NAMALWA (cell line): ENCODE measurements around the gene ARHGAP22.

Experiments
- DNase-seq: peaks from one replicate; pipeline ENCODE4 v3.0.0-alpha.2; 2015; ENCODE audit warnings: low spot score

Gene ARHGAP22

DNA sequence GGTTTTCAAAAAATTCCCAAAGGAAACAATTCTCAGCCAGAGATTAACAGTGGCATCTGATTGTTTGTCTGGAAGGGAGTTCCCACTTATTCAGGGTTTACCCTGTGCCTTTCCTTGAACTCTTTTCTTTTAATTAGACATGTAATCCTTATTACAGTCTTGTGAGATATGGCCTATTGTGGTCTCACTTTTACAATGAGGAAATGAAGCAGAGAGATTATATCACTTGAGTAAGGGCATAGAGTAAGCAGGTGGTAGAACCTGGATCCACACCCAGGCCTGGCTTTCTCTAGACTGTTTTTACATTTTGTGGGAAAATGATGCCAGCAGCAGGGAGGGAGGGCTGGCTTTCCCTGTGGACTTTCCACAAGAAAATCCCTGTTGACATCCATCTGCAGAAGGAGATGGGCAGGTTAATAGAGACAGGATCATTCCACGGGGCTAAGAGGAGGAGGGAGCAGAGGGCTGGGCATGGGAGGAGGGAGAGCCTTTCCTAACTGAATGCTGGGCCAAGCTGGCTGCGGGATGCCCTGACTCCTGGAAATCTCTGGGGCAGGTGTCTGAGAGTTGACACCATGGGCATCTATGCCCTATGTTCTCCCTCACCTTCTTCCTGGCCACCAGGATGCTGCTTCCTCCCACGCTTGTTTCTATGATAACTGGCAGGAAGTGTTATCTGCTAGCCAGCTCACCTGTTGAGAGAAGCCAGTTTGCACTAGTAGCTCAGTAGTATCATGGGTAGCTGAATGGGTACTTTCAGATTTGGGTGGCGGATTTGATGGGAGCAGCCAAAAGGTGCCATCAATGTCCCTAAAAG, 28.7 kb upstream of the ARHGAP22 start:
- no peak for DNase-seq

DNA sequence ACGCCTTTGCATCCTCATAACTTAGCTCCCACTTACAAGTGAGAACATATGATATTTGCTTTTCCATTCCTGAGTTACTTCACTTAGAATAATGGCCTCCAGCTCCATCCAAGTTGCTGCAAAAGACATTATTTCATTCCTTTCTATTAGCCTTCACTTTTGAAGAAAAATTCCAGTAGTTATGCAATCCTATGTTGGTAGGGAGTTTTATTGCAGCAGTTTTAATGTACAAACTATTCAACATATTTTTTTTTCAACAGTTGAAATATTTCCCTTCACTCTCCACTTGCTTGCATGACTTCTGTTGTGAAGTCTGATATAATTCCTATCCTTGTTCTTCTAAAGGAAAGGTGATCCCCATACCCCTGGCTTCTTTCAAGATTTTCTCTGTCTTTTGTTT, 27.3 kb upstream of the ARHGAP22 start:
- no peak for DNase-seq

DNA sequence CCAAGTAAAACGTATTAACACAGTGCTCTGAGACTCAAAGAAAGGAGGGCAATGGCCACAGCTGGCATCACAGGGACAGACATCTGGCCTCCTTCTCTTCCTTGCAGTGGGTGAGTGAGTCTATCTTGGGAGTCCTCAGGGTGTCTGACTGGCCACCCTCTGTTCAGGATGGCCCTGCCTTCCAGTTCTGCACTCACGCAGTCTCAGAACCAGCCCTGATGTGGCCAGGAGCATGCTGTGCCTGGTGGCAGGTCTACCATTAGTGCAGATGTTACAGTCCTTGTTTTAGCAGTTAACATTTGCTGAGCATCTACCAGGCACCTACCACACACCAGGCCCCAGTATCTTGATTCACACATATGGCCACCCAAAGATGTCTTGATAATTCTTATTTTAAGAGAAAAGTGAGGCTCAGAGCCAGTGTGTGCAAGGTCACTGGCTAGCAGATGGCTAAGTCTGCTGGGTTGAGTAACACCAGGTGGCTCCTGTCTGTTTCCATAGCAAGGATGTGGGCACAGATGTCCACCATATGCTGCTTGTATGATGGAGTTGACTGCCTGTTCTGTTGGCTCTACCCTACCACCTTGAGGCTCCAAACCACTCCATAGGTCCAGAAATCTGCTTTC, 23.2 kb upstream of the ARHGAP22 start:
- no peak for DNase-seq

DNA sequence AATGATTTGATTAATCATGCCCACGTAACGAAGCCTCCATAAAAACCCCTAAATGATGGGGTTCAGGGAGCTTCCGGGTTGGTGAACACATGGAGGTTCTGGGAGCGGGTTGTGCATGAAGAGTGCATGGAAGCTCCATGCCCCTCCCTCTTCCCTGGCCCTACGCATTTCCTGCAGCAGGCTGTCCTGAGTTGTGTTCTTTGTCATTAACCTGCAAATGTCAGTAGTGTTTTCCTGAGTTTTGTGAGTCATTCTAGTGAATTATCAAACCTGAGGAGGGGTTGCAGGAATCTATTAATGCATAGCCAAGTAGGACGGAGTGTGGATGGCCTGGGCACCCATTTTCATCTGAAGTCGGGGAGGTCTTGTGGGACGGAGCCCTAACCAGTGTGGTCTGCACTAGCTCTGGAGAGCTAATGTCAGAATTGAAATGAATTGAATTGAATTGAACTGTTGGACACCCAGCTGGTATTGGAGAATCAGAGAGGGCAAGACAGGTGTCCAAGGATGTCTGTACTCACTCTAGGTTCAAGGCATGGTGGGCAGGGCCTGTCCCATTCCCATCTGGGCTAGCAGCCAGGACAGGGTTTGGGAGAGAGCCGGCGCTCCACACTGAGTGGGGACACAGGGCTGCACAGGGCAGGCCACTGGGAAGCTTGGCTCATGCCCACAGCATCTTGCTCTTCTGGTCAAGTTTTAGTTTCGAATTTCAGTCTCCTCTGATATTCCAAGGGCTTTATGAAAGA, 22.3 kb upstream of the ARHGAP22 start:
- DNase-seq, result no peak

DNA sequence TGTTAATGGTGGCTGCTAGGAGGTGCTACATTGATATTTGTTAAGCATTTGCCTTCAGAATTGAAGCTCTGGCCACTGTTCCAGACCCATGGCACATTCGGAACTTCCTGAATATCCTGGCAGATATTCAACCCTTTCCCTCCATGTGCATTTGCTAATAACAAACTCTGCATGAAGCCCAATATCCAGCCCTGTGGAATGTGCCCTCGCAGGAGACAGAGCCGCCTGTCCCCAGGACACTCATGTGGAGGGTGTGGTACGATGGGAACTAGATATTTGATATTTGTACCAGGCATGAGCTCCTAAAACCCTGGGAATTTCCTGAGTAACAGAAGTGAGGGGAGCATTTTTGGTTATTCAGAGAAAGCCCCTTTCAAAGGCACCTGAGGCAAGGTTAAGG, 21.6 kb upstream of the ARHGAP22 start:
- no peak for DNase-seq

DNA sequence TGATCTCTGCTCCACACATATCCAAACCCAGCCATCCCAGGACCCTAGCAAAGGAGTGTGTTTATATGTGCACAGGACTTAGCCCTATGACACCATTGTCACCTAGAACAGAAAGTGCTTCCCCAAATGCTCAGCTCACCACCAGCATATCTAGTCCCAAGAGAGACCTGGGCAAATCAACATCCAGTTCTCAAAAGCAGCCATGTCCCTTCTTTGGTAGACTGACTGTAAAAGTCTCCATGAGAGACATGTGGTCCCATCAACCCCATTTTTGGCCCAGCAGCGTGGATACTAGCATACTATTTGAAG, 20.9 kb upstream of the ARHGAP22 start:
- DNase-seq, result no peak

DNA sequence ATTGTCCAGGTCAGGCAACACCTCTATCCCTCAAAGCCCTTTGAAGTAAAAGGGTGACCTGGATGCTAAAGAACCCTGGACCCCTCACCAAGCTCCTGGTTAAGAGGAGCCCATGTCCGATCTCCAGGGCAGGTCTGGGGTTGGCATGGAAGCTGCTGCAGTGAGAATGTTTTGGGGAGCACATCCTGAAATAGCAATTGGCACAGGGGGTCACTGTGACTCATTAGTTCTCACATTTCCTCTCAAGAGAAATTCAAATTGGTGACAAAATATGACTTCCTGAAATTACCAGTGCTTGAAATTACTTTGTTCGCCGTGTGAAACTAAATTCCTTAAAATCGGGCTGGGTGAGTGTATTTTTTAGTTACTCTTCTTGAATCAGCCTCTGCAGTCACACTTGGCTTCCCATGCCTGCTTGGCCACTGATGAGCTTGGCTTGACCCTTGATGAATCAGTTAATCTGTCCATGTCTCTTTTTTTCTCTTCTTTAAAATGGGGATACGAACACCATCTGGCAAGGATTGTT, 18.8 kb upstream of the ARHGAP22 start:
- DNase-seq, result no peak

DNA sequence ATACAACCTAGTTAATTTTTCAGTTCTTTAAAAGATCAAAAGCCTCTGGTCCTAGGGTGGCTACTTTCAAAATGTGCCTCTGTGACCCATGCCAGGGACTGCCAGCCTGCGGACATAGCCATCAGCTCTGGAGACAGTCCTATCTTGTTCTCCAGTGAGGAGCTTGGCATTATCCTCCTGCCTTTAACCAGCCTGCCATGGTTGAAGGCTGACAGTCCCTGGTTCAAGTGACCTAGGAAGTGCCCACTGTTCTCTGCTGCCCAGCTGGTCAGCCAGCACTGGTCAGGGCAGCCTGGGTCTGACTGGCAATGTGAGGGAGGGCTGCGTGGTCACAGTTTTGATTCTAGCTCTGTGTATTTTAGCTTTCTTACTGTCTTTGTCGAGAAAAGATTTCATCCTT, 18.1 kb upstream of the ARHGAP22 start:
- DNase-seq, result no peak

DNA sequence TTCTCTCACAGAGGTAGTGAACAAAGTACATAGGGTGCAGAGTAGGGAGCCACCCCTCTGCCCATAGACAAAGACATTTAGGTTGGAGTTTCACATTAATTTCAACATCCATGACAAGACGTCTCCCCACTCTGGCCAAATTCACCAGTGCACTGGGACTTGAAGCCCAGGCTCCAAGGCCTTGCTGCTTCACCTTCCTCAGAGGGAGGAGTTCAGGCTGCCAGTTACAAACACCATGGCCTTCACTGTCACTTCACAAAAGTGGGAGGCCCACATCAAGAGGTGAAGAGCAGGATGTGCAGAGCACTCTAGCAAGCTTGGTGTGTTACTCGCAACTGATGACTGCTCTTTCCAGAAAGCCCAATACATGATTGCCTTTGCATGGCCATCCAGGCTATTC, 15.8 kb upstream of the ARHGAP22 start:
- no peak for DNase-seq

DNA sequence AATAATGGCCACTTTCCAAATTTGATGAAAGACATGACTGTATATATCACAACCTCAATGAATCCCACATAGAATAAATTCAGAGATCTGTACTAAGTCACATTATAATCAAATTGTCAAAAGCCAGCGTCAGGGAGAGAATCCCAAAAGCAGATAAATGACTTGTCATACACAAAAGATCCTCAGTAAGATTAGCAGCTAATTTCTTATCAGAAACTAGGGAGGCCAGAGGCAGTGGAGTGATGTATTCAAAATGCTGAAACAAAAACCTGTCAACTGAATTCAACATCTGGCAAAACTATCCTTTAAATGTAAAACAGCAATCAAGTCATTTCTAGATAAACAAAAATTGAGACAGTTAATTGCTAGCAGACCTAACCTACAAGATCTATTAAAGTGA, 11.6 kb upstream of the ARHGAP22 start:
- no peak for DNase-seq

DNA sequence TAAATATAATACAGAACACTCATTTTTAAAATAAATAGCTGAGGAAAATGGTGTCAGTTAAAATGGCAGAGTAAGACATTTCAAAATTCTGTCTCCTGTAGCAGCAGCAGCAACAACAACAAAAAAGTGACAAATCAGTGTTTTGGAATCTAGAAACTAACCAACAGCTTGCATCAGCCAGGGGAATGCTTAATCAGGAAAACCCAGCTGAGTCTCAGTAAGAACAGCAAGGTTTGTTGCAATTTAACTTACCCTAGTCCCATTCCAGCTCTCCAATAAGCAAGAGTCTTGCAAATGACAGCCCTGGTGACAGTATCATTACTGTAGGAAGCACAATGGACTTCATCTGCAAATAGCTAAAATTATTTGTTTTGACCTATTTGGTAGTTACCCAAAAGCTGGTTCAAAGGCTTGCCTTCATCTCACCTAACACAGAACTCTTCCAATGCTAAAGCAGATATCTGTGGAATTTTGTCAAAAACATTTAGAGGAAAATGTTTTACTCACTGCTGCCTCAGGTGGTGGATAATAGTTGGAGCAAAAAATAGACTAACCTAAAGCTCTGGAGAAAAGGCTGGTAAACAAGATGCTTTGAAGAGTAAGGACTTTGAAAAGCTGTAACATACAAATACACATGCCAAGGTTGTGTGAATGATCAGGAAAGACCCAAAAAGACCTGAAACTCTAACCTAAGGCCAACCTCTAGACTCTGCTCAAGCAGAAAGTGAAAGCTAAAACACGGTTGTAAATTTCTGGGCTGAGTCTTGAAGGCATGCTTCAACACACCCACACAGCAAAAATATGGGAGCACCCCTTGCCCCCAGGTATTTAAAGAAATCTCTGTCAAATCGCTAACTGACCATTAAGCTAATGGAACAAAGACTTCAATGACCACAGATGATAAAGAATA, 9.9 kb upstream of the ARHGAP22 start:
- DNase-seq, result peak; percentile 37

DNA sequence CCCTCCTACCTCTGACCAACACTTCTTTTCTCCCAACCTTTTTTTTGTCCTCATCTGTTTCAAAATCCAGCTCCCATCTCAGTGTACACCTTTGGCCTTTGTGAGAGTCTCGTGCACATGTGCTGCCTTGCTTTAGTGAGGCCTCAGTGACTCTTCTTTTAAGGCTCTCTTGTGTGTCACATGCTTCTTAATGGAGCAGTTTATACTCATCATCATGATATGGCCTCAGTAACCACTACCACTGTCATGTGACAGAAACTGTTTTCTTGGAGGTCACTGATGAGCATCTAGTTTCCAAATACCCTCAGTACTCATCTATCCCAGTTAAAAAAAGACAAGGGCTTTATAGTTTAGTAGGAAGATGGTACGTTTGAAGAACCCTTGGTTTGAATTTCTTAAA, 8.1 kb upstream of the ARHGAP22 start:
- DNase-seq, result no peak

DNA sequence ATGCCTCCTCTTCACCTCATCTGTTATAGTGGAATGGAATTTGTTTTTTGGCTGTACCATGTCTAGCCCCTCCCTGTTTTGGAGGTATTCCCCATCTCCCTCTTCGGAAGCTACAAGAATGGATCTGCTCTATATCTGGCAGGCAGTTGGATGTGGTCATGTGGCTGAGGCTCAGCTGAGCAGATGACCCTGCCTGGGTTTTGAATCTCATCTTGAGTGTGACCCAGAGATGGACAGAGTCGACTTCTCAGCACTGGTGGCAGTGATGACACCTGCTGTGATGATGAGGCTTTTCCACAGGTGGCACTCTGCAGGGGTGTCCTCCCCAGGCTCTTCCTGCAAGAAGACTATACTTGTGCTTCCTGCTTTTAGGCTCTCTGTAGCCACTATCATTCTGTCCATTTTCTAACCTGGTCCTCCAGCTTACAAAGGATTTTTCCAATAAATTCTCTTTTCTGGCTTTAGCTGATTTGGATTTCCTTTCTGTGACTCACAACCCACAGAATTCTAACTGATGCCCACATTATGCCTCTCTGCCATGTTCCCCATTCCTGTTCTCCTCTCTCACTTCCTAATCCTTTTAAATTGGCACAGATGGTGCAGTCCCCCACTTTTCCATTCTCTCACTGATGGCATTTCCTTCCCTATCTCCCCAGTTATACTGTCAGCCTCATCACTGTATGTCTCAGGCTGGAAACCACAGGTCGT, 7.5 kb upstream of the ARHGAP22 start:
- no peak for DNase-seq

DNA sequence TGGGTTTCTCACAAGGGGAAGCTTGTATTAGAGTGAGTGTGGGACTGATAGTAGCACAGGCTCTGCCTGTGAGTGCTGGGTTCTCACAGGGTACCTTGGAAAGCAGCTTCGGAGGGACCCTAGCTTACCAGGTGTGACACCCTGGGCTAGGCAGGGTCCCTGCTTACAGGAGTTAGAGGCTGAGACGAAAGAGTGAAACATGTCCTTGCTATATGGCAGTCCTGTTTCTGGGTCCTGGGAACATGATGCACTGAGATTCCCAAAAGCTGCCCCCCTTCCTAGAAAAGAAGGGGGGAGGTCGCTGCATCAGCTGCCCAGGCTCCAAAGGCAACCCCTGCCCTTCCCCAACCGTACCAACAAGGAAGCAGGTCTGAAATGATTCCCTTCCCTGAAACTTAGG, 6.3 kb upstream of the ARHGAP22 start:
- DNase-seq, result no peak

DNA sequence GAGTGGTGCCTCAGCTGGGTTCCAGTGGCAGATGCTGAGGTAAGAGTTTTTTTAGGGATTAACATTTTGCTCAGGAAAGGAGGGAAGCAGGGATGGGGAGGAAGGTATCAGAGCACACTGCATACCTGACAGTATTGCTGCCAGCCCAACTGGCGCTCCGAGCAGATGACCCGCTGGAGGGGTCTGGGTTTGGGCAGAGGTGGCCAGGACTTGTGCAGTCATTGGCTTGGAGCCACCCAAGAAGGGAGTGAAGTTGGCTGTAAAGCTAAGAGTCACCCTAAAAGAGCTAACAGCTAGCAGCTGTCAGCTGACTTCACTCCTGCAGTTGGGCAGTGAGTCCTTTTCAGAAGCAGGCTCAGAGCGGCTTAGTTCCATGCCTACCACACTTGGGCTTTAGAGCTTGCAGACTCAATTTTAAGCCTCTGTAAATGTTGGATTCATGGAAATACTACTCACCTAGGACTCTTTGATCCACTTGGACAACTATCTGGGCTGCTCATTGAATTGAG, 5.8 kb upstream of the ARHGAP22 start:
- DNase-seq, result no peak

DNA sequence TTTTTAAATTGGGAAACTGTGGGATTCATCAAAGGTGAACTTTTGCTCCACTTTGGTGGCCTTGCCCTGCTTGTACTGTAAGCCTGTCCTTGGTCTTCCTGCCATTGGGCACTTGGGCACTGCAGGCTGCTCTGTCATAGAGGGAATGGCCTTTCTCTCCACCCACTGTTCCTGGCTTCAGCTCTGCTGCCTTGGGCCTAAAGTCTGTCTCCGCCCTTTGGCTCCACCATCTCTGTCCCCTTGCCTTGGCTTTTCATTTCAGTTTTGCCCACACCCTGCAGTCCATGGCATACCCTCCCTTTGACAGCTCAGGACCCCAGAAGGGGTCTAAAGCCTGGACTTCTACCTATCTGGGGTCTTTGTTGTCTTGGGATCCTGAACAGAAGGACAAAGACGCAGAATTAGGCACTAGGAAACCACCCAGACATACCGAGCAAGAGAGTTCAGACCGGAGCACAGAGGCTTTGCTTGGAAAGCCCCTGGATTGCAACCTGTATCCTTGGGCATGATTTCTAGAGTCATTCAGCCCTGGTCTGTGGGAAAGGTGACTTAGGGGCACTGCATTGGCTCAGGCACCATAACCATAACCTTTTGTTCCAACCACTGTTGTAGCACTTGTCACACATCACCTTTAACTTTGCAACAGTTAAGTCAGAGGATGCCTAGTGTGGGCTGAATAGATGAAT, 5.2 kb upstream of the ARHGAP22 start:
- DNase-seq, result no peak

DNA sequence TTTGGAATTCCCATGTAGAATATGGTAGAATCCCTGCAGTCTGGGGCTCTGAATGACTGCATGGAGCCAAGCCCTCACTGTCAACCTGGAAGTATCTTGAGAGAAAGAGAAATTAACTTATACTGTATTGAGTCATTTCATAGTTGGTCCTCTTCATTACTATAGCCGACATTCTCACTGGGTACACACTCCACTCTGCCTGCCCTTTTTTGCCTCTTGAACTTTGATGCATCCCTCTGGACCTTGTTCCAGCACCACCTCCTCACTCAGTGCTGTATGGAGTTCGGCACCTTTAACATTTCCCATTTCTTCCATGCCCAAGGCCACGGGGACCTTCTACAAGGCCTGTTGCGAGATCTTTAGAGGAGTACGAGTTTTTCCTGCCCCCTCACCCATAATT, 4.6 kb upstream of the ARHGAP22 start:
- no peak for DNase-seq

DNA sequence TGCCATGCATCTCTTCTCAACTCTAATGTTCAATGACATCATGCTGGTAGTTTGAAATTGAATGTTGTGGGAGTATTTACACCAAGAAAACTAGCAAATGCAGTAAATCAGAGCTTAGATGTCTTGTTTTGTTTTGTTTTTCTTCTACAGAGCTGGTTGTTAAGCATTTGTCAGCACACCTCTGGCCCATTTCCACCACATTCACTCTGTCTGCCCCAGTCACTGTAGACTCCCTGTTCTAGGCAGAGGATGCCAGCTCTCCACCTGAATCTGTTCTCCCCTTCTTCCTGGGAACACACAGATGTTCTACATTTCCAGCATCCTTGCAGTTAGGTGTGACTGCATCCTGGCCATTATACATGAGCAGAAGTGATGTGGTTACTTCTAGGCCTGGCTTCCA, 4.1 kb upstream of the ARHGAP22 start:
- no peak for DNase-seq

DNA sequence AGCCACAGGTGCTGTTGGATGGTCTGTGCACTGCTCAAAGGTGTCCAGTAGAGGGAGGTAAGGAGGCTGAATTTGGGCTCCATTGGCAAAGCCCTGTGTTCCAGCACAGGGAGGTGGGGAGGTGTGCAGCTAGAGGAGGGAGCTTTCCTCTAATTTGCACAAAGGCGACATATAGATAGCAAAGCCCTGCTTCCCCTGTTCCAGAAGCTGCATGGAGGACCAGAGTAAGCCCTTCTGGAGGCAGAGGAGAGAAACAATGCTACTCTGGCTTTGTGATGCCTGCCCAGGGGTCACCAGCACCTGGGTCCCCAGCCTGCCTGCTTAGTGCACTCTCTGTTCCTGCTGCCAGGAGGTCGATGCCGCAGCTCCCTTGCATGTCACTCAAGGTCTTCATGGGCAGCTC, 3.4 kb upstream of the ARHGAP22 start:
- peak; percentile 80 for DNase-seq
